SK-N-SH (cell line): ENCODE results near the gene ZNF462. TPM values are rescaled to one million over a fixed set of nuclear protein-coding genes. Genes with fewer than 3 reads are reported as not detected.

Source experiments
- CTCF ChIA-PET: fragments of 300-600, 350-600 bp; formaldehyde crosslinking; extraction: SDS; loops from one replicate; lab custom pipeline; 2021; lab: Yijun Ruan, JAX
- POLR2A ChIA-PET: fragments of 350-600 bp; sonication (Branson Sonifier 250); formaldehyde crosslinking; extraction: SDS; loops from one replicate; lab custom pipeline; 2020; ENCODE audit warnings: antibody characterized with exemption, inconsistent platforms; lab: Yijun Ruan, JAX
- DNase-seq: peaks from one replicate; pipeline ENCODE4 v3.0.0; 2012
- H2AFZ ChIP-seq: fragments of 200-600 bp; sonication (generic); 2 replicates; pipeline ENCODE4 v1.8.1; 2016; ENCODE audit warnings: antibody characterized with exemption, mild to moderate bottlenecking, low read depth
- H3F3A ChIP-seq: fragments of 200-600 bp; sonication (generic); replicated peaks from 2 replicates; pipeline ENCODE3; 2016; ENCODE audit warnings: antibody characterized with exemption, mild to moderate bottlenecking; ENCODE audit not compliant: insufficient read depth
- H3K27ac ChIP-seq, 2 experiments: fragments of 200-500 bp in 1 of 2; fragments of 200-600 bp in 1 of 2; sonication (Bioruptor generic) in 1 of 2; sonication (generic), shearing (Covaris generic) in 1 of 2; 2 replicates each; pipeline versions ENCODE4 v1.5.1 to v1.6.1; 2014 to 2016; ENCODE audit warnings: low read depth in 2 of 2, inconsistent platforms in 1 of 2, low read length in 1 of 2, mild to moderate bottlenecking in 1 of 2, mixed read lengths in 1 of 2
- H3K27me3 ChIP-seq: fragments of 200-600 bp; sonication (generic), shearing (Covaris generic); 2 replicates; pipeline ENCODE4 v1.6.1; 2016; ENCODE audit warnings: mixed run types; ENCODE audit not compliant: insufficient read depth
- H3K36me3 ChIP-seq, 2 experiments: fragments of 200-500 bp in 1 of 2; fragments of 200-600 bp in 1 of 2; sonication (Bioruptor generic) in 1 of 2; sonication (generic) in 1 of 2; replicated peaks in 1 of 2; 2 replicates each; pipeline versions ENCODE3 to v1.5.1; 2014 to 2016; ENCODE audit warnings: low read length in 1 of 2, mild to moderate bottlenecking in 1 of 2; ENCODE audit not compliant: insufficient read depth in 2 of 2, control insufficient read depth in 1 of 2
- H3K4me1 ChIP-seq, 2 experiments: fragments of 200-500 bp in 1 of 2; fragments of 200-600 bp in 1 of 2; sonication (Bioruptor generic) in 1 of 2; sonication (generic), shearing (Covaris generic) in 1 of 2; 2 replicates each; pipeline versions ENCODE4 v1.5.1 to v1.6.1; 2014 to 2016; ENCODE audit warnings: low read depth in 1 of 2, low read length in 1 of 2, mixed run types in 1 of 2; ENCODE audit not compliant: insufficient read depth in 2 of 2, control insufficient read depth in 1 of 2
- H3K4me2 ChIP-seq: fragments of 200-600 bp; sonication (generic), shearing (Covaris generic); 2 replicates; pipeline ENCODE4 v1.6.1; 2017; ENCODE audit warnings: mixed run types
- H3K4me3 ChIP-seq, 2 experiments: fragments of 200-500 bp in 1 of 2; fragments of 200-600 bp in 1 of 2; sonication (Bioruptor generic) in 1 of 2; sonication (generic), shearing (Covaris generic) in 1 of 2; 2 replicates each; pipeline versions ENCODE4 v1.5.1 to v1.8.1; 2014 to 2016; ENCODE audit warnings: low read depth in 2 of 2, inconsistent platforms in 1 of 2, low read length in 1 of 2, mild to moderate bottlenecking in 1 of 2, mixed read lengths in 1 of 2, moderate library complexity in 1 of 2
- H3K79me2 ChIP-seq: fragments of 200-600 bp; sonication (generic); 2 replicates; pipeline ENCODE4 v1.8.1; 2017; ENCODE audit warnings: mild to moderate bottlenecking; ENCODE audit not compliant: insufficient read depth
- H3K9ac ChIP-seq: fragments of 200-600 bp; sonication (generic); 2 replicates; pipeline ENCODE4 v1.6.1; 2017; ENCODE audit warnings: mixed run types
- H3K9me2 ChIP-seq: fragments of 200-600 bp; sonication (generic); 2 replicates; pipeline ENCODE4 v1.6.1; 2017; ENCODE audit warnings: mixed run types
- H3K9me3 ChIP-seq: fragments of 200-600 bp; sonication (generic); 2 replicates; pipeline ENCODE4 v1.6.1; 2017; ENCODE audit warnings: mixed run types, mild to moderate bottlenecking, moderate library complexity
- H4K20me1 ChIP-seq: fragments of 200-600 bp; sonication (generic); 2 replicates; pipeline ENCODE4 v1.6.1; 2017; ENCODE audit warnings: mild to moderate bottlenecking, mixed run types; ENCODE audit not compliant: insufficient read depth
- CTCF ChIP-seq: fragments of 200-600 bp; sonication (generic); IDR thresholded peaks from 2 replicates; pipeline ENCODE4 v1.6.1; 2017; ENCODE audit warnings: antibody characterized with exemption, mild to moderate bottlenecking, moderate library complexity
- FOSL2 ChIP-seq: IDR thresholded peaks from 2 replicates; pipeline ENCODE4 v1.4.0; 2012; ENCODE audit warnings: low read depth, mild to moderate bottlenecking, moderate library complexity, borderline replicate concordance
- FOXM1 ChIP-seq: IDR thresholded peaks from 2 replicates; pipeline ENCODE4 v1.4.0; 2012; ENCODE audit warnings: low read depth, mild to moderate bottlenecking
- RAD21 ChIP-seq: IDR thresholded peaks from 2 replicates; pipeline ENCODE4 v1.6.1; 2012; ENCODE audit warnings: mild to moderate bottlenecking, low read length
- RCOR1 ChIP-seq: fragments of 150-350 bp; IDR thresholded peaks from 2 replicates; pipeline ENCODE4 v1.6.1; 2017; ENCODE audit warnings: antibody characterized with exemption, low read length
- RFX5 ChIP-seq: IDR thresholded peaks from 2 replicates; pipeline ENCODE4 v1.6.1; 2012; ENCODE audit warnings: mild to moderate bottlenecking, improper control_type of control experiment, low read length
- TAF1 ChIP-seq: IDR thresholded peaks from 2 replicates; pipeline ENCODE4 v1.6.1; 2012; ENCODE audit warnings: low read depth, mild to moderate bottlenecking, low read length, moderate library complexity, borderline replicate concordance
- TCF12 ChIP-seq: IDR thresholded peaks from 2 replicates; pipeline ENCODE4 v1.4.0; 2012
- TEAD4 ChIP-seq: IDR thresholded peaks from 2 replicates; pipeline ENCODE4 v1.4.0; 2012; ENCODE audit warnings: mild to moderate bottlenecking, borderline replicate concordance; ENCODE audit not compliant: insufficient read depth
- USF2 ChIP-seq: fragments of 150-350 bp; IDR thresholded peaks from 2 replicates; pipeline ENCODE4 v1.6.1; 2017; ENCODE audit warnings: antibody characterized with exemption, low read length, low read depth, borderline replicate concordance
- ZBTB33 ChIP-seq: IDR thresholded peaks from 2 replicates; pipeline ENCODE4 v1.4.0; 2012; ENCODE audit warnings: low read depth, borderline replicate concordance
- WGBS: methylation state at CpG from one replicate; pipeline ENCODE4 v1.1.6; 2017; ENCODE audit warnings: low lambda C conversion rate; 5-methylcytosine and 5-hydroxymethylcytosine counted together
- polyA plus RNA-seq, 3 experiments: library from polyadenylated mRNA; depleted of rRNA; stranded (reverse); fragments of >200 nt; gene quantifications; 2 replicates each; pipeline ENCODE4 v1.2.3, GENCODE V29; 2012
- TF ChIP-seq, protein P1 (sequence below): IDR thresholded peaks from 2 replicates; pipeline ENCODE4; 2012
- TF ChIP-seq, protein P2 (sequence below): fragments of 150-350 bp; IDR thresholded peaks from 2 replicates; pipeline ENCODE4 v1.6.1; 2016; ENCODE audit warnings: mild to moderate bottlenecking, low read depth, low read length
- TF ChIP-seq, protein P3 (sequence below): IDR thresholded peaks from 2 replicates; pipeline ENCODE4 v1.4.0; 2012; ENCODE audit warnings: low read depth, borderline replicate concordance

Gene ZNF462
- polyA plus RNA-seq, 1 of the 3 experiments (the other 2 are of a cell fraction): 5.2 TPM

- TF ChIP-seq ZBTB33 (no peak), RFX5 (no peak), TAF1 (no peak), TCF12 (no peak)
- TF ChIP-seq, protein P1, sequence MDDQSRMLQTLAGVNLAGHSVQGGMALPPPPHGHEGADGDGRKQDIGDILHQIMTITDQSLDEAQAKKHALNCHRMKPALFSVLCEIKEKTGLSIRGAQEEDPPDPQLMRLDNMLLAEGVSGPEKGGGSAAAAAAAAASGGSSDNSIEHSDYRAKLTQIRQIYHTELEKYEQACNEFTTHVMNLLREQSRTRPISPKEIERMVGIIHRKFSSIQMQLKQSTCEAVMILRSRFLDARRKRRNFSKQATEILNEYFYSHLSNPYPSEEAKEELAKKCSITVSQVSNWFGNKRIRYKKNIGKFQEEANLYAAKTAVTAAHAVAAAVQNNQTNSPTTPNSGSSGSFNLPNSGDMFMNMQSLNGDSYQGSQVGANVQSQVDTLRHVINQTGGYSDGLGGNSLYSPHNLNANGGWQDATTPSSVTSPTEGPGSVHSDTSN: no peak
- TF ChIP-seq, protein P2, sequence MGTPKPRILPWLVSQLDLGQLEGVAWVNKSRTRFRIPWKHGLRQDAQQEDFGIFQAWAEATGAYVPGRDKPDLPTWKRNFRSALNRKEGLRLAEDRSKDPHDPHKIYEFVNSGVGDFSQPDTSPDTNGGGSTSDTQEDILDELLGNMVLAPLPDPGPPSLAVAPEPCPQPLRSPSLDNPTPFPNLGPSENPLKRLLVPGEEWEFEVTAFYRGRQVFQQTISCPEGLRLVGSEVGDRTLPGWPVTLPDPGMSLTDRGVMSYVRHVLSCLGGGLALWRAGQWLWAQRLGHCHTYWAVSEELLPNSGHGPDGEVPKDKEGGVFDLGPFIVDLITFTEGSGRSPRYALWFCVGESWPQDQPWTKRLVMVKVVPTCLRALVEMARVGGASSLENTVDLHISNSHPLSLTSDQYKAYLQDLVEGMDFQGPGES: no peak
Measured at GRCh38 chr9:106890608-106891007, 27.6 kb downstream of the ZNF462 start (continued).

DNA sequence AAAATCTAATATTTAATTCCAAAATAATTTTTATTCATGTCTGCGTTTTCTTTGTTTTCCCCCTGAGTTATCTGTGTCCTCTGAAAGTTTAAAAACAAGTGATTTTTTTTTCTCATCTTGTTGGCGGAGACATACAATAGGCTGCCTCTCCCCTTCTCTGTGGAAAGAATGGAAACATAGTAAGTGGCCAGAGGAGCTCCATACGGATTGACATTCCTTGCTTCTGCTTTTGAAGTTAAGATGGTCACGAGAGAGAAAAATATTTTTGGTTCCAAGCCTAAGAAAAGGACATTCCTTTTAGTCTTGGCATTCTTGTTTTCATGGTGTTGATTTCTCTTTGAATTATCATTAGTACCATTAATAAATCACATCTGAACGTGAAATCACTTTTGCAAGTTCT lies 28.3 kb downstream of the ZNF462 start:
- no peaks in the 10 kb centered on the region for H3K9me3 ChIP-seq
- POLR2A ChIA-PET: interaction anchor here (1.3 kb wide), 1 partner anchor 28 kb away, joined by 3 read pairs; the partner anchor contains the start of gene ZNF462
- no peaks in the 10 kb centered on the region for H3K27me3 ChIP-seq
- CTCF ChIA-PET: interaction anchor here (1.2 kb wide), 1 partner anchor 29 kb away, joined by 3 read pairs; no protein-coding TSS in a partner anchor
- H3K36me3 ChIP-seq: no peaks in the 10 kb centered on the region
- peaks cover 26% of the 10 kb centered on the region for H3F3A ChIP-seq
- TF ChIP-seq TEAD4 (no peak), FOSL2 (no peak), USF2 (no peak), RCOR1 (no peak), RAD21 (no peak), FOXM1 (no peak), CTCF (no peak)
- TF ChIP-seq, protein P3, sequence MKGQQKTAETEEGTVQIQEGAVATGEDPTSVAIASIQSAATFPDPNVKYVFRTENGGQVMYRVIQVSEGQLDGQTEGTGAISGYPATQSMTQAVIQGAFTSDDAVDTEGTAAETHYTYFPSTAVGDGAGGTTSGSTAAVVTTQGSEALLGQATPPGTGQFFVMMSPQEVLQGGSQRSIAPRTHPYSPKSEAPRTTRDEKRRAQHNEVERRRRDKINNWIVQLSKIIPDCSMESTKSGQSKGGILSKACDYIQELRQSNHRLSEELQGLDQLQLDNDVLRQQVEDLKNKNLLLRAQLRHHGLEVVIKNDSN: no peak
- no peak overlapping the region for H3K9ac ChIP-seq
- no peaks in the 10 kb centered on the region for H3K9me2 ChIP-seq
- H4K20me1 ChIP-seq: no peaks in the 10 kb centered on the region
- H3K4me3 ChIP-seq: no peak overlapping the region
- peaks cover 63% of the 10 kb centered on the region for H3K79me2 ChIP-seq
- peaks cover 15 to 29% of the 10 kb centered on the region in 2 experiments for H3K4me1 ChIP-seq
- peak overlapping the region in 1 of 2 experiments; percentile 95; a peak in 3 of 4 replicates for H3K27ac ChIP-seq
- no peak overlapping the region for H3K4me2 ChIP-seq
- 93% methylated on average over 5 of the region's 5 CpGs for WGBS
- no peak for DNase-seq
- no peak overlapping the region for H2AFZ ChIP-seq
